A549 (cell line): Measurements from ENCODE around the gene GBE1.

Experiments
- CTCF ChIP-seq: fragments of >200 bp; sonication (Bioruptor Twin); formaldehyde crosslinking; IDR thresholded peaks from 3 replicates; pipeline ENCODE4 v1.5.1; 2016
- EHMT2 ChIP-seq: fragments of 200-600 bp; sonication (generic); IDR thresholded peaks from 2 replicates; pipeline ENCODE4 v1.6.1; 2016; ENCODE audit warnings: antibody characterized with exemption, low read depth, mild to moderate bottlenecking, moderate library complexity
- HMGXB4 ChIP-seq: fragments of 250-450 bp; sonication (Bioruptor Pico); IDR thresholded peaks from 2 replicates; pipeline ENCODE4 v1.5.0; 2021; ENCODE audit warnings: mild to moderate bottlenecking, moderate library complexity, borderline replicate concordance

- TF ChIP-seq CTCF = no peak
- TF ChIP-seq EHMT2 = no peak
- no peak for TF ChIP-seq HMGXB4 (CRISPR knock-in tag)
These were observed 217.1 kb downstream of the GBE1 start for GRCh38 chr3:81544385-81544784.
